Stimulated activated CD4-positive, alpha-beta T cell treated with anti-CD3 and anti-CD28 coated beads, Interleukin-4, amount 100 ng/mL, for 48 hours (primary cell): ENCODE results near the gene TSEN2.
"Not testable (repeated sequence)": the region's sequence is repeated elsewhere in the genome, so short reads cannot be mapped to it uniquely, and the experiment has no call there.

Experiments
- DNase-seq, 2 donors: peaks; one replicate each; pipeline ENCODE4 v3.0.0-alpha.2; 2020; ENCODE audit warnings: low read depth in 2 of 2

TSEN2 gene

GRCh38 chr3:12503126-12503957 lies 19.1 kb downstream of the TSEN2 start:
- no peak for DNase-seq

GRCh38 chr3:12506201-12506709 lies 22.0 kb downstream of the TSEN2 start:
- no peak for DNase-seq

- DNase-seq, result no peak
These were observed 23.5 kb downstream of the TSEN2 start for GRCh38 chr3:12507591-12508281.

GRCh38 chr3:12508291-12508700 lies 24.0 kb downstream of the TSEN2 start:
- DNase-seq, result no peak

GRCh38 chr3:12509466-12509865 lies 25.2 kb downstream of the TSEN2 start:
- no peak for DNase-seq

GRCh38 chr3:12512534-12513118 lies 28.3 kb downstream of the TSEN2 start:
- no peak for DNase-seq

GRCh38 chr3:12513694-12514446 lies 29.6 kb downstream of the TSEN2 start:
- no peak for DNase-seq

GRCh38 chr3:12515631-12516030 lies 31.4 kb downstream of the TSEN2 start:
- DNase-seq, result no peak

- DNase-seq, result no peak
These were observed 32.6 kb downstream of the TSEN2 start for GRCh38 chr3:12516873-12517272.

- no peak for DNase-seq
These were observed 34.2 kb downstream of the TSEN2 start for GRCh38 chr3:12518261-12519028.

- DNase-seq, result no peak
These were observed 36.7 kb downstream of the TSEN2 start for GRCh38 chr3:12521010-12521409.

- DNase-seq, result no peak
These were observed 38.4 kb downstream of the TSEN2 start for GRCh38 chr3:12522721-12523120.

GRCh38 chr3:12527757-12528143 lies 43.5 kb downstream of the TSEN2 start:
- no peak for DNase-seq

- DNase-seq, result no peak
These were observed 47.9 kb downstream of the TSEN2 start for GRCh38 chr3:12532182-12532581.

GRCh38 chr3:12536423-12536822 lies 52.1 kb downstream of the TSEN2 start:
- DNase-seq, result no peak

- no peak for DNase-seq
These were observed 57.3 kb downstream of the TSEN2 start for GRCh38 chr3:12541625-12542024.

- not testable (repeated sequence) for DNase-seq
These were observed 59.2 kb downstream of the TSEN2 start for GRCh38 chr3:12543497-12543896.

GRCh38 chr3:12544652-12545472 lies 60.6 kb downstream of the TSEN2 start:
- DNase-seq, result no peak

- no peak for DNase-seq
These were observed 61.2 kb downstream of the TSEN2 start, which contains the start of gene MKRN2OS for GRCh38 chr3:12545473-12545791. Gene MKRN2OS (minus strand): TSS chr3:12545499. CDS start chr3:12545464, 35 bp downstream.
